Ovary (tissue), 9 donors: ENCODE results near the gene CCNQ. TPM values are rescaled to one million over a fixed set of nuclear protein-coding genes. Genes with fewer than 3 reads are reported as not detected.

Experiments used
- DNase-seq, 5 donors: peaks; one replicate each; pipeline ENCODE4 v3.0.0-alpha.2; 2019 to 2020
- H3K27ac ChIP-seq, 2 donors: fragments of 200-600 bp; one replicate each; pipeline versions ENCODE4 v1.5.1 to v1.8.0; 2019 to 2022
- H3K27me3 ChIP-seq: fragments of 200-600 bp; one replicate; pipeline ENCODE4 v1.8.0; 2022
- H3K36me3 ChIP-seq: fragments of 200-600 bp; sonication (generic); one replicate; pipeline ENCODE4 v1.5.1; 2019
- H3K4me1 ChIP-seq: one replicate; pipeline ENCODE4 v1.8.1; 2013; ENCODE audit warnings: mild to moderate bottlenecking, moderate library complexity; ENCODE audit not compliant: insufficient read depth
- H3K4me3 ChIP-seq: fragments of 200-600 bp; sonication (generic); one replicate; pipeline ENCODE4 v1.5.1; 2017
- H3K9me3 ChIP-seq, 2 donors: fragments of 200-600 bp in 1 of 2; sonication (generic) in 1 of 2; one replicate each; pipeline versions ENCODE4 v1.5.1 to v1.8.1; 2013 to 2019; ENCODE audit warnings: mild to moderate bottlenecking in 1 of 2, moderate library complexity in 1 of 2
- EP300 ChIP-seq: sonication (generic); formaldehyde crosslinking; IDR thresholded peaks from one replicate; pipeline ENCODE4 v1.6.1; 2017; ENCODE audit warnings: antibody characterized with exemption
- POLR2A ChIP-seq: fragments of 450-650 bp; IDR thresholded peaks from one replicate; pipeline ENCODE4 v1.6.1; 2017; ENCODE audit warnings: antibody characterized with exemption, mild to moderate bottlenecking, moderate library complexity
- WGBS, 3 donors: extraction: QIAGEN DNeasy Blood & Tissue Kit in 1 of 3; methylation state at CpG; one replicate each; pipeline versions ENCODE4 v1.1.5 to v1.1.7; 2013 to 2017; 5-methylcytosine and 5-hydroxymethylcytosine counted together
- intact Hi-C, 4 donors: fragments of 100-400 bp; cut with DNase I; formaldehyde crosslinking; loops; one replicate each; pipeline versions ENCODE4 v1.11.0 to v1.15.1; 2022 to 2023
- polyA plus RNA-seq, 2 donors: library from polyadenylated mRNA; stranded (reverse); fragments of 200-250 nt in 1 of 2; fragments of 350-450 nt in 1 of 2; fragmentation: Illumina TruSeq in 1 of 2; extraction: RNeasy Lipid Tissue Mini Kit (QIAGEN cat#74804) in 1 of 2; gene quantifications; one replicate each; pipeline ENCODE4 v1.2.3, GENCODE V29; 2013 to 2014
- total RNA-seq, 7 donors: library from RNA; depleted of rRNA in 2 of 7; stranded (reverse); fragments of >200 nt in 2 of 7; fragmentation: NEBNext Ultra II Directional in 3 of 7; extraction: Animal tissue kit (Norgen Biotek cat#: 25700) in 3 of 7; gene quantifications; one replicate each; pipeline versions ENCODE4 v1.1.0 to v1.2.4, GENCODE V29; 2016 to 2023
- TF ChIP-seq, protein P1 (sequence below), 3 donors: fragments of 450-650 bp in 2 of 3; fragments of 200-600 bp in 1 of 3; IDR thresholded peaks; one replicate each; pipeline versions ENCODE4 v1.5.1 to v1.8.0; 2016 to 2022; ENCODE audit warnings: antibody characterized with exemption in 3 of 3, mild to moderate bottlenecking in 1 of 3
- donor health status: DM: no; HTN: no; CAD: no; lungs with moderate emphysema.
- donor health status: DM: no; HTN: no; CAD: no.
- donor health status: Bipolar disorder and iron deficiency.
- donor health status: DM: yes; HTN: yes; CAD: no.
- donor health status: DM: no; HTN: no; CAD: no.
- donor health status: DM: yes; HTN: yes; CAD: no.

CCNQ gene
- total and polyA plus RNA-seq, 9 donors = 15.5 to 23.8 (median 19.3) TPM

DNA sequence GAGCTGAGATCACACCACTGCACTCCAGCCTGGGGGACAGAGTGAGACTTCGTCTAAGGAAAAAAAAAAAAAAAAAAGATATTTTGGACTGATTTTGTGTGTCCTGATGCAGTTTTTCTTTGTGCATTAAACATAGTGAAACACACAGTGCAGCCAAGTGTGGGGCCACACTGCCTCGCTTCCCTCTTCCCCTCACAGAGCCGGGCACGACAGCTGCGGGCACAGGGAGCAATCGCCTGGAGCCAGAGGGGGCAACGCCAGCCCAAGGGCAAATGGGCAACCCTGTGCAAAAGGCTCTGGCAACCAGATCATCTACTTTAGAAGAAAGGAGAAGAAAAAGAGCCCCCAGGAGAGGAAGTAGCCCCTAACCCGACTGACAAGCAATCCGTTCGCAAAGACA, 13.5 kb upstream of the CCNQ start:
- 79 to 85% (median 82%) methylated on average over 10 of the region's 10 CpGs for WGBS, 3 donors
- no peak overlapping the region for H3K27ac ChIP-seq
- intact Hi-C loops = loop anchor here in 1 of 4 donors (5.0 kb wide), 1 partner anchor 55 kb away; no protein-coding TSS in a partner anchor
- no peak for DNase-seq
- no peaks in the 10 kb centered on the region for H3K36me3 ChIP-seq
- H3K4me1 ChIP-seq = no peaks in the 10 kb centered on the region
- no peaks in the 10 kb centered on the region for H3K27me3 ChIP-seq
- no peak for TF ChIP-seq EP300
- TF ChIP-seq, protein P1, sequence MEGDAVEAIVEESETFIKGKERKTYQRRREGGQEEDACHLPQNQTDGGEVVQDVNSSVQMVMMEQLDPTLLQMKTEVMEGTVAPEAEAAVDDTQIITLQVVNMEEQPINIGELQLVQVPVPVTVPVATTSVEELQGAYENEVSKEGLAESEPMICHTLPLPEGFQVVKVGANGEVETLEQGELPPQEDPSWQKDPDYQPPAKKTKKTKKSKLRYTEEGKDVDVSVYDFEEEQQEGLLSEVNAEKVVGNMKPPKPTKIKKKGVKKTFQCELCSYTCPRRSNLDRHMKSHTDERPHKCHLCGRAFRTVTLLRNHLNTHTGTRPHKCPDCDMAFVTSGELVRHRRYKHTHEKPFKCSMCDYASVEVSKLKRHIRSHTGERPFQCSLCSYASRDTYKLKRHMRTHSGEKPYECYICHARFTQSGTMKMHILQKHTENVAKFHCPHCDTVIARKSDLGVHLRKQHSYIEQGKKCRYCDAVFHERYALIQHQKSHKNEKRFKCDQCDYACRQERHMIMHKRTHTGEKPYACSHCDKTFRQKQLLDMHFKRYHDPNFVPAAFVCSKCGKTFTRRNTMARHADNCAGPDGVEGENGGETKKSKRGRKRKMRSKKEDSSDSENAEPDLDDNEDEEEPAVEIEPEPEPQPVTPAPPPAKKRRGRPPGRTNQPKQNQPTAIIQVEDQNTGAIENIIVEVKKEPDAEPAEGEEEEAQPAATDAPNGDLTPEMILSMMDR (IDR thresholded peaks at IDR 0.05) = no peak
- no peaks in the 10 kb centered on the region for H3K9me3 ChIP-seq
- H3K4me3 ChIP-seq = no peak overlapping the region

DNA sequence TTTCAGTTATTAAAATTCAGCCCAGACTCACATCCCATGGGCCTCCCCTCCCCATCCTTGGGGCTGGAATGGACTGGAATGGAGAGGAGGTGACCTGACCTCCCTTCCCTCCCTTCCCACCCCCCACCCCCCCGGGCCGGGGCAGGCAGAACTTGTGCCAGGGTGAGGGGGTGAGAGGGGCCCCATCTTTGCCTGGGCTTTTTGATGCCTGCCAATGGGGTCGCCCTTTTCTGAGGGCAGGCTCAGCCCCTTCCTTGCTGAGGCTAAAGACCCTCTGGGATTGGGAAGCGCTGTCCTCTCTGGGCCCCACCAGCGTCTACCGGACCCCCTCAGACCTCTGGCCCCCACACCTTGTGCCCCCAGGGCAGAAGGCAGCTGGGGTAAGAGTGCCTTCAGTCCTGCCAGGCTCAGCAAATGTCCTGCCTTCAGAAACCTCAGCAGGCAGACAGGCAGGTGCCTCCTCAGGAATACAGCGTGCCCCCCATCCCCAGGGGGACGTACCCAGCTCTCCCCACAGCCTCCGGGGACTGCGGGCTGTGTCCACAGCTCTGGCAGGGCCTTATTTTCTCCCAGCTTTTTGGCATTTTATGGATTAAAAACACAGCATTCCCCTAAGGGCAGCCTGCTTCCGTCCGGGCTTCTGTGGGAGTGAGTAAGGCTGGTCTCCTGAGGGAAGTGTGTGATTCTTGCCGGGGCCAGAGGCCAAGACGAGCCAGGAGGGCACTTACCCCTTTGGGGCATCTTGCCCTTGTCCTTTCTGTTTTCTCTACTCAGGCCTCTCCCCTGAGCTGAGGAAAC, 12.6 kb upstream of the CCNQ start:
- H3K9me3 ChIP-seq = no peaks in the 10 kb centered on the region
- WGBS, 3 donors = 54 to 73% (median 60%) methylated on average over 14 of the region's 14 CpGs
- intact Hi-C loops = loop anchor here in 1 of 4 donors (5.0 kb wide), 1 partner anchor 56 kb away; no protein-coding TSS in a partner anchor

DNA sequence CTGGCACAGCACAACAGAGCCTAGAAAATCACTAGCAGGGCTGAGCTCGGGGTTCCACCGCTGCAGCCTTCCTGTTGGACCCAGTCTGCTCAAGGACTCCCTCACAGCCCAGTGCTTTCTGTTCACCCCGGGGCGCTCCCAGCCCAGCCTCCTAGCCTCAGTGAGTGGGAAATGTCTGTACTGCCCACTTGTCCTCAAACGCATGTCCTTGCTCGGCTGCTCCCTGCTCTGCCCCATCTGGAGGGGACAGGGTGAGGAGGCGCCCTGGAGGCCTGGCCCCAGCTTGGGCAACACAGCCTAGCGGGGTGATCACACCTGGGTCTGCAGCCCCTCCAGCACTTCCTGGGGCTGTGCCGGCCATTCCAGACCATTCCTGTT, 11.9 kb upstream of the CCNQ start:
- Histone ChIP-seq H3K4me3 (no peak overlapping the region), H3K9me3 (no peaks in the 10 kb centered on the region), H3K27me3 (no peaks in the 10 kb centered on the region), H3K4me1 (no peaks in the 10 kb centered on the region), H3K36me3 (no peaks in the 10 kb centered on the region), H3K27ac (no peak overlapping the region)
- no peak for DNase-seq
- intact Hi-C loops = loop anchor here in 1 of 4 donors (5.0 kb wide), 1 partner anchor 56 kb away; no protein-coding TSS in a partner anchor
- WGBS, 3 donors = 77 to 86% (median 82%) methylated on average over 9 of the region's 9 CpGs
- TF ChIP-seq EP300 (no peak), POLR2A (no peak)
- TF ChIP-seq, protein P1 (IDR thresholded peaks at IDR 0.05) = no peak

More for the DNA sequence above, 12.6 kb upstream of the CCNQ start:
- H3K4me1 ChIP-seq = no peaks in the 10 kb centered on the region
- H3K27me3 ChIP-seq = no peaks in the 10 kb centered on the region
- TF ChIP-seq POLR2A = no peak
- no peak for TF ChIP-seq EP300
- TF ChIP-seq, protein P1 (IDR thresholded peaks at IDR 0.05) = no peak
- H3K36me3 ChIP-seq = no peaks in the 10 kb centered on the region
- no peak overlapping the region for H3K4me3 ChIP-seq
- no peak overlapping the region for H3K27ac ChIP-seq
- peak in 1 of 5 donors; percentile 14 for DNase-seq

DNA sequence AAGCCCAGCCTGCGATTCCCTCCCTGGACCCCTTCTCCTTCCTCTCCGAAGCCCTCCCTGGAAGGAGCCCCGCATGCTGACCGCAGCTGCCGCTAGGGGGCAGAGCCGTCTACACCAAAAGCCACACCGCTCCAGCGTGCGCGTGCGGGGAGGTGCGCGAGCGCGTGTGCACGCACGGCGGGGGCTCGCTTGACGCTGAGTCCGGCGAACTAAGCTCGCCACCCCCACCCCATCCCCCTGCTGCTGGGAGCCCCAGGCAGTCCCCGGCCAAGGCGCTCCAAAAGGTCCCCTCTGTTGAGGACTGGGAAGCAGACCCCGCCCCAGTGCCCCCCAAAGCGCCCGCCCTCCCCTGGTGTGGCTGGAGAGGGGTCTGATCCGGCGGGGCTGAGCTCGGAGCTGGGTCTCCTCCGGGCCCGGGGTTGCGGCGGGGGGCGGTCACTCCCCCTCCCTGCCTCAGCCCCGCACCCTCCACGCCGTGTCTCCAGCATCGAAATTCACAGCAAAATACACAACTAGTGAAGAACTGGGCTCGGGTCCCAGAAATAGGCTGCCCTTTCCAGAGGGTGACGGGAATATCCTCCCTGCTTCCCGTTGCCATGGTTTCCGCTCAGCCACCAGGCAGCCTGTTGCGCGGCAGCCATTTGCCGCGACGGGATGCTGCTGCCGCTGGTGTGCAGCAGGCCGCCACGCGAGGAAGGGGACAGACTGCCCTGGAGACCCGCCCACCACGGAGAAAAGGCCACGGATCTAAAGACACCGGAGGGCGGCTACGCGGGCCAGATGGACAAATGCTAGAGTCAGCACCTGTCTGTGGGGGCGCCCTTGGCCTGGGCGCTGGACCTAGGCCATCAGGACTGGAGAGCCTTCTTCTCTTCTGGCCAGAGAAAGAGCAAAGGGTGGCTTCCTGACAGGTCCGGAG, 11.2 kb upstream of the CCNQ start:
- Histone ChIP-seq H3K4me3 (peak overlapping the region; percentile 41), H3K27ac (peak overlapping the region in 1 of 2 donors; percentile 25), H3K27me3 (no peaks in the 10 kb centered on the region), H3K9me3 (no peaks in the 10 kb centered on the region), H3K4me1 (no peaks in the 10 kb centered on the region), H3K36me3 (no peaks in the 10 kb centered on the region)
- DNase-seq = peak; percentile 75 to 87 (median 83)
- WGBS, 3 donors = 22 to 34% (median 33%) methylated on average over 46 to 63 of the region's 63 CpGs
- no peak for TF ChIP-seq EP300
- TF ChIP-seq, protein P1 (IDR thresholded peaks at IDR 0.05) = peak; percentile 43 to 68 (median 63)
- no peak for TF ChIP-seq POLR2A
- intact Hi-C loops = loop anchor here in 3 of 4 donors (5.0 to 10.0 kb wide), 3 partner anchors 57 to 335 kb away; partner anchors contain the start of gene RENBP (in 1 of the 3)
